GM19025 (cell line): ENCODE measurements around the gene TMPRSS13.

Source experiments
- ATAC-seq: cut with Tn5 transposase; IDR thresholded peaks from one replicate; pipeline ENCODE4 v1.9.1; 2021; ENCODE audit warnings: mild to moderate bottlenecking, low read depth, moderate library complexity; ENCODE audit not compliant: unreplicated experiment

Gene TMPRSS13

GRCh38 chr11:117900720-117901440 is 28.3 kb downstream of the TMPRSS13 start:
- no peak for ATAC-seq

- ATAC-seq, result no peak
Observed at GRCh38 chr11:117900121-117900648, 29.0 kb downstream of the TMPRSS13 start.

GRCh38 chr11:117898059-117898458 is 31.1 kb downstream of the TMPRSS13 start:
- no peak for ATAC-seq

GRCh38 chr11:117892651-117893050 is 36.6 kb downstream of the TMPRSS13 start:
- no peak for ATAC-seq

GRCh38 chr11:117891362-117891761 is 37.8 kb downstream of the TMPRSS13 start:
- no peak for ATAC-seq

- no peak for ATAC-seq
Observed at GRCh38 chr11:117888139-117888566, 41.0 kb downstream of the TMPRSS13 start.

GRCh38 chr11:117887431-117888138 is 41.6 kb downstream of the TMPRSS13 start:
- no peak for ATAC-seq

- ATAC-seq, result no peak
Observed at GRCh38 chr11:117885777-117886176, 43.4 kb downstream of the TMPRSS13 start.

- ATAC-seq, result no peak
Observed at GRCh38 chr11:117884994-117885393, 44.2 kb downstream of the TMPRSS13 start.

- ATAC-seq, result no peak
Observed at GRCh38 chr11:117883063-117883462, 46.1 kb downstream of the TMPRSS13 start.

- no peak for ATAC-seq
Observed at GRCh38 chr11:117882311-117882905, 46.8 kb downstream of the TMPRSS13 start.

GRCh38 chr11:117881217-117881616 is 48.0 kb downstream of the TMPRSS13 start:
- no peak for ATAC-seq

- no peak for ATAC-seq
Observed at GRCh38 chr11:117879516-117880480, 49.4 kb downstream of the TMPRSS13 start.

- no peak for ATAC-seq
Observed at GRCh38 chr11:117878939-117879475, 50.2 kb downstream of the TMPRSS13 start.

- no peak for ATAC-seq
Observed at GRCh38 chr11:117878314-117878938, 50.8 kb downstream of the TMPRSS13 start.

GRCh38 chr11:117877120-117877784 is 52.0 kb downstream of the TMPRSS13 start:
- ATAC-seq, result no peak

- ATAC-seq, result no peak
Observed at GRCh38 chr11:117876341-117877119, 52.7 kb downstream of the TMPRSS13 start, which contains the start of gene FXYD6. FXYD6 (minus strand) TSS chr11:117876658; CDS start chr11:117842776, 33,882 bp downstream.

GRCh38 chr11:117876059-117876340 is 53.2 kb downstream of the TMPRSS13 start:
- no peak for ATAC-seq
